Ishikawa (cell line): ENCODE results near the gene AREG.

Experiments used
- EGR1 ChIP-seq: IDR thresholded peaks from 2 replicates; pipeline ENCODE4 v1.6.1; 2012
- EP300 ChIP-seq: IDR thresholded peaks from 2 replicates; pipeline ENCODE4 v1.6.1; 2012; ENCODE audit warnings: borderline replicate concordance
- FOXM1 ChIP-seq: IDR thresholded peaks from 2 replicates; pipeline ENCODE4 v1.6.1; 2012; ENCODE audit warnings: low read depth, borderline replicate concordance
- RAD21 ChIP-seq: IDR thresholded peaks from 2 replicates; pipeline ENCODE4 v1.6.1; 2012; ENCODE audit warnings: low read depth
- TAF1 ChIP-seq: IDR thresholded peaks from 2 replicates; pipeline ENCODE4 v1.6.1; 2012; ENCODE audit warnings: low read depth, mild to moderate bottlenecking
- TF ChIP-seq, protein P1 (sequence below): IDR thresholded peaks from 2 replicates; pipeline ENCODE4 v1.6.1; 2012; ENCODE audit warnings: low read depth, mild to moderate bottlenecking
- TF ChIP-seq, protein P2 (sequence below): IDR thresholded peaks from 2 replicates; pipeline ENCODE4 v1.6.1; 2012
- TF ChIP-seq, protein P3 (sequence below): IDR thresholded peaks from 2 replicates; pipeline ENCODE4 v1.6.1; 2012

DNA sequence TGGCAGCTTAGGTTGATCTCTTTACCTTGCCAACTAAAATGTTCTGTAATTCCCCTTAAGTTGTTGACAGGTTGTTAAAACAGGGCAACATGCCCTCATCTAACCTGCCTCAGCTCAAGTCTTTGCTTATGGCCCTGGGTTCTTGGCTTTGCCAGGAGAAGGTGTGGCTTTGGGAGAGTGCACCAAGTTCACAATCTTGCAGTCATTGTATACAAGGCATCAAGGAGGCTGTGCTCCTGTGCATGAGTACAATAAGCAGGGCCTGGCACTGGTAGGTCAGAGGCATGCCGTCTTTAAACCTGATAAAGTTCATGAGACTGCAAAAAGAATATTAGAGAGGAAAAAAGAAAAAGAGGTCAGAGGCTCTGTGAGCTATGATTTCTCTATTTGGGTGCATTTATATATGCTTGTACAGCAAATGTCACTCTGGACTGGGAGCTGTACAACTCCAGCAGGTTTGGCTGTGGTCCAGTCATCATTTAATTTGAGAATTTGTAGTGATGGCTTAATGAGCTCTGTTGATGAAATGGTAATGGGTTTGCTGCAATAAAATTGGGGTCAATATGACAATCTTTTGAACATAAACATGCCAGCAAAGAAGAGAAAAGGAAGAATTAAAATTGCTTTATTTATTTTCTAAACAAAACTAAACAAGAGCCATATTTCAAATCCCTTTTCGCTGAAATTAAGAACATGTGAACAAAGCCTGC lies 30.3 kb downstream of the AREG start:
- no peak for TF ChIP-seq FOXM1
- TF ChIP-seq TAF1: no peak
- no peak for TF ChIP-seq RAD21
- TF ChIP-seq, protein P1, sequence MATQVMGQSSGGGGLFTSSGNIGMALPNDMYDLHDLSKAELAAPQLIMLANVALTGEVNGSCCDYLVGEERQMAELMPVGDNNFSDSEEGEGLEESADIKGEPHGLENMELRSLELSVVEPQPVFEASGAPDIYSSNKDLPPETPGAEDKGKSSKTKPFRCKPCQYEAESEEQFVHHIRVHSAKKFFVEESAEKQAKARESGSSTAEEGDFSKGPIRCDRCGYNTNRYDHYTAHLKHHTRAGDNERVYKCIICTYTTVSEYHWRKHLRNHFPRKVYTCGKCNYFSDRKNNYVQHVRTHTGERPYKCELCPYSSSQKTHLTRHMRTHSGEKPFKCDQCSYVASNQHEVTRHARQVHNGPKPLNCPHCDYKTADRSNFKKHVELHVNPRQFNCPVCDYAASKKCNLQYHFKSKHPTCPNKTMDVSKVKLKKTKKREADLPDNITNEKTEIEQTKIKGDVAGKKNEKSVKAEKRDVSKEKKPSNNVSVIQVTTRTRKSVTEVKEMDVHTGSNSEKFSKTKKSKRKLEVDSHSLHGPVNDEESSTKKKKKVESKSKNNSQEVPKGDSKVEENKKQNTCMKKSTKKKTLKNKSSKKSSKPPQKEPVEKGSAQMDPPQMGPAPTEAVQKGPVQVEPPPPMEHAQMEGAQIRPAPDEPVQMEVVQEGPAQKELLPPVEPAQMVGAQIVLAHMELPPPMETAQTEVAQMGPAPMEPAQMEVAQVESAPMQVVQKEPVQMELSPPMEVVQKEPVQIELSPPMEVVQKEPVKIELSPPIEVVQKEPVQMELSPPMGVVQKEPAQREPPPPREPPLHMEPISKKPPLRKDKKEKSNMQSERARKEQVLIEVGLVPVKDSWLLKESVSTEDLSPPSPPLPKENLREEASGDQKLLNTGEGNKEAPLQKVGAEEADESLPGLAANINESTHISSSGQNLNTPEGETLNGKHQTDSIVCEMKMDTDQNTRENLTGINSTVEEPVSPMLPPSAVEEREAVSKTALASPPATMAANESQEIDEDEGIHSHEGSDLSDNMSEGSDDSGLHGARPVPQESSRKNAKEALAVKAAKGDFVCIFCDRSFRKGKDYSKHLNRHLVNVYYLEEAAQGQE: no peak
- TF ChIP-seq EP300: no peak
- TF ChIP-seq, protein P2, sequence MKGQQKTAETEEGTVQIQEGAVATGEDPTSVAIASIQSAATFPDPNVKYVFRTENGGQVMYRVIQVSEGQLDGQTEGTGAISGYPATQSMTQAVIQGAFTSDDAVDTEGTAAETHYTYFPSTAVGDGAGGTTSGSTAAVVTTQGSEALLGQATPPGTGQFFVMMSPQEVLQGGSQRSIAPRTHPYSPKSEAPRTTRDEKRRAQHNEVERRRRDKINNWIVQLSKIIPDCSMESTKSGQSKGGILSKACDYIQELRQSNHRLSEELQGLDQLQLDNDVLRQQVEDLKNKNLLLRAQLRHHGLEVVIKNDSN: no peak
- TF ChIP-seq EGR1: no peak
- TF ChIP-seq, protein P3, sequence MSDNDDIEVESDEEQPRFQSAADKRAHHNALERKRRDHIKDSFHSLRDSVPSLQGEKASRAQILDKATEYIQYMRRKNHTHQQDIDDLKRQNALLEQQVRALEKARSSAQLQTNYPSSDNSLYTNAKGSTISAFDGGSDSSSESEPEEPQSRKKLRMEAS: no peak
